A549 (cell line): ENCODE data around the gene PRR5L. TPM values are rescaled to one million over a fixed set of nuclear protein-coding genes. Genes with fewer than 3 reads are reported as not detected.

Experiments used
- ATAC-seq, 2 experiments: fragments of 200-7000 bp in 1 of 2; fragments of >200 bp in 1 of 2; cut with Nextera tagmentation in 1 of 2; cut with Tn5 transposase in 1 of 2; 3 replicates each; pipeline versions ENCODE4 v1.8.0 to v1.9.1; 2018 to 2020; ENCODE audit warnings: mild to moderate bottlenecking in 1 of 2, moderate library complexity in 1 of 2
- CTCF ChIA-PET: fragments of 300-600 bp; sonication (Branson Sonifier 250); formaldehyde crosslinking; extraction: SDS; loops from one replicate; lab custom pipeline; 2021; ENCODE audit warnings: antibody characterized with exemption, inconsistent platforms; lab: Yijun Ruan, JAX
- POLR2A ChIA-PET: fragments of 350-600 bp; formaldehyde crosslinking; extraction: SDS; loops from one replicate; lab custom pipeline; 2021; ENCODE audit warnings: antibody characterized with exemption, inconsistent platforms; lab: Yijun Ruan, JAX
- DNase-seq, 2 experiments: peaks; one replicate each; pipeline versions ENCODE4 v3.0.0 to v3.0.0-alpha.2; 2011 to 2016; ENCODE audit warnings: low read depth in 1 of 2, low spot score in 1 of 2
- FAIRE-seq: peaks from 2 replicates; lab custom pipeline; 2011; peaks lifted over from hg19 to GRCh38; lab: Jason Lieb, UNC
- H3K27ac ChIP-seq, 2 experiments: fragments of >200 bp; sonication (Bioruptor Twin); formaldehyde crosslinking; 3 replicates each; pipeline ENCODE4 v1.5.1; 2016 to 2017
- H3K4me1 ChIP-seq: fragments of >200 bp; sonication (Bioruptor Twin); formaldehyde crosslinking; 3 replicates; pipeline ENCODE4 v1.6.1; 2016
- H3K4me2 ChIP-seq: fragments of >200 bp; sonication (Bioruptor Twin); formaldehyde crosslinking; 3 replicates; pipeline ENCODE4 v1.6.1; 2016
- H3K4me3 ChIP-seq: fragments of >200 bp; sonication (Bioruptor Twin); formaldehyde crosslinking; 3 replicates; pipeline ENCODE4 v1.5.1; 2016
- H3K9me3 ChIP-seq: fragments of >200 bp; sonication (Bioruptor Twin); formaldehyde crosslinking; 3 replicates; pipeline ENCODE4 v1.6.1; 2016
- BHLHE40 ChIP-seq: IDR thresholded peaks from 2 replicates; pipeline ENCODE4 v1.6.1; 2012; ENCODE audit warnings: low read depth, low read length, inconsistent platforms
- CHD2 ChIP-seq: fragments of 150-350 bp; IDR thresholded peaks from 2 replicates; pipeline ENCODE4 v1.6.1; 2014; ENCODE audit warnings: low read length; ENCODE audit not compliant: partially characterized antibody
- CHD4 ChIP-seq: fragments of 200-600 bp; sonication (generic); IDR thresholded peaks from 2 replicates; pipeline ENCODE4 v1.6.1; 2016; ENCODE audit warnings: antibody characterized with exemption, mild to moderate bottlenecking, borderline replicate concordance
- EHMT2 ChIP-seq: fragments of 200-600 bp; sonication (generic); IDR thresholded peaks from 2 replicates; pipeline ENCODE4 v1.6.1; 2016; ENCODE audit warnings: antibody characterized with exemption, low read depth, mild to moderate bottlenecking, moderate library complexity
- GATA3 ChIP-seq: IDR thresholded peaks from 2 replicates; pipeline ENCODE4 v1.6.1; 2012; ENCODE audit warnings: borderline replicate concordance
- HEYL ChIP-seq: fragments of 250-450 bp; sonication (Bioruptor Pico); IDR thresholded peaks from 2 replicates; pipeline ENCODE4 v1.8.0; 2021; ENCODE audit warnings: mild to moderate bottlenecking, moderate library complexity
- HOXA7 ChIP-seq: fragments of 250-450 bp; sonication (Bioruptor Pico); IDR thresholded peaks from 2 replicates; pipeline ENCODE4 v1.5.0; 2020; ENCODE audit warnings: mild to moderate bottlenecking, moderate library complexity
- HOXB13 ChIP-seq: fragments of 250-450 bp; sonication (Bioruptor Pico); IDR thresholded peaks from 2 replicates; pipeline ENCODE4 v1.5.0; 2020; ENCODE audit warnings: low read depth, mild to moderate bottlenecking, moderate library complexity
- KDM5A ChIP-seq: fragments of 200-600 bp; sonication (generic); IDR thresholded peaks from 2 replicates; pipeline ENCODE4 v1.6.1; 2016; ENCODE audit warnings: antibody characterized with exemption, mild to moderate bottlenecking
- NPAS2 ChIP-seq: fragments of 250-450 bp; sonication (Bioruptor Pico); IDR thresholded peaks from 2 replicates; pipeline ENCODE4 v1.8.0; 2022; ENCODE audit warnings: mild to moderate bottlenecking, moderate library complexity, borderline replicate concordance
- POLR2A ChIP-seq: IDR thresholded peaks from 2 replicates; pipeline ENCODE4 v1.6.1; 2012; ENCODE audit warnings: mild to moderate bottlenecking, low read length
- POLR2AphosphoS2 ChIP-seq: conservative IDR thresholded peaks from 2 replicates; pipeline ENCODE4 v1.6.1; 2012; ENCODE audit warnings: low read length, improper control_type of control experiment, inconsistent platforms
- SREBF2 ChIP-seq: fragments of 450-650 bp; IDR thresholded peaks from 2 replicates; pipeline ENCODE4 v1.6.1; 2014; ENCODE audit warnings: mild to moderate bottlenecking, moderate library complexity
- TP53 ChIP-seq: fragments of 250-450 bp; sonication (Bioruptor Pico); IDR thresholded peaks from 2 replicates; pipeline ENCODE4 v1.5.0; 2021; ENCODE audit warnings: mild to moderate bottlenecking, moderate library complexity
- ZC3H11A ChIP-seq: fragments of 450-650 bp; IDR thresholded peaks from 2 replicates; pipeline ENCODE4 v1.6.1; 2014; ENCODE audit warnings: antibody characterized with exemption, mild to moderate bottlenecking
- WGBS: methylation state at CpG from one replicate; pipeline ENCODE4 v1.1.6; 2017; ENCODE audit errors: missing lambda C conversion rate; 5-methylcytosine and 5-hydroxymethylcytosine counted together
- polyA plus RNA-seq, 4 experiments: library from polyadenylated mRNA; depleted of rRNA in 3 of 4; stranded (reverse); fragments of >200 nt; fragmentation: RNase III in 1 of 4; extraction: RNeasy Plus Mini Kit Qiagen cat#74134 plus additional on column Dnase treatment in 1 of 4; gene quantifications; 2 replicates in 3 of 4; 3 replicates in 1 of 4; pipeline ENCODE4 v1.2.3, GENCODE V29; 2011 to 2017
- TF ChIP-seq, protein P1 (sequence below): fragments of 200-600 bp; sonication (generic); IDR thresholded peaks from 2 replicates; pipeline ENCODE4 v1.6.1; 2016; ENCODE audit warnings: antibody characterized with exemption, mild to moderate bottlenecking, moderate library complexity
- TF ChIP-seq, protein P2 (sequence below): fragments of >200 bp; sonication (Bioruptor Twin); formaldehyde crosslinking; IDR thresholded peaks from 2 replicates; pipeline ENCODE4 v1.6.1; 2016

Gene PRR5L
- polyA plus RNA-seq, 2 of the 4 experiments (the other 2 are of a cell fraction), result 6.9 to 12.1 TPM

DNA sequence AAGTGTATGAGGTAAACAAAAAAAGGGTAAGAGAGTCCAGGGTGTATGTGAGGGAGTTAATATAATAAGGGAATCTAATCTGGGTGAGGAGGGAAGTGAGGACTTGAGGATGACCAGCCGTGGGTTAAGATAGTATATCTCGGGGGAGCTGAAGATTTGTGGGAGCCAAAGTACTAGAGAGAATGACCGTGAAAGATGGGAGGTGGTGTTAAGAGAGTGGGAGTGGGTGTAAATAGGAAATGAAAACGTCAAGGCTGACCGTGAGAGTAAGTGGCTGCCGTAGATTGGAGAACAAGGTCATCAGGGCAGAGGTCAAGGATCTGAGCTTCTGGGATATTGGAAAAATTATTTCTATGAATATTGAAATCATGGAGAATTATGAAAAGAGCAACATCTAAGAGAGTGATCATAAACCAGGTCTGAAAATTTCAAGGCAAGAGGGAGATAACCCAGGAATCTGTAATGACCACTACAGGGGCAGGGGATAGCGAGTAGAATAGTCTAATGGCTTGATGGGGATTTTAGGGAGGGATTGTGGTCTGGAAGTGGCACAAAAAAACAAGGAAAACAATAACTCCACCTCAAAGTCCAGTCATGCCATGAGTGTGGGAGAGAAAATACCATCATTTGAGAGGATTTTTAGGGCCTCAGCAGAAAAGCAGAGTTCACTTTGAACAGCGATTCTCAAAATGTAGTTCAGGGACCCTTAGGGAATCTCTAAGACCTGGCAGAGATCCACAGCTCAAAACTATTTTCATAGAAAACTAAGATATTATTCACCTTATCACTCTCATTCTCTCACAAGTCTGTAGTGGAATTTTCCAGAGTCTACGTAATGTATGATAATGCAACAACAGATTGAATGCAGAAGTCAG lies 72.0 kb downstream of the PRR5L start:
- POLR2A ChIA-PET, result no interaction called here
- TF ChIP-seq HOXB13 (CRISPR knock-in tag) (no peak), GATA3 (no peak), HEYL (no peak), CHD2 (no peak), POLR2A (no peak), BHLHE40 (no peak)
- TF ChIP-seq, protein P1, sequence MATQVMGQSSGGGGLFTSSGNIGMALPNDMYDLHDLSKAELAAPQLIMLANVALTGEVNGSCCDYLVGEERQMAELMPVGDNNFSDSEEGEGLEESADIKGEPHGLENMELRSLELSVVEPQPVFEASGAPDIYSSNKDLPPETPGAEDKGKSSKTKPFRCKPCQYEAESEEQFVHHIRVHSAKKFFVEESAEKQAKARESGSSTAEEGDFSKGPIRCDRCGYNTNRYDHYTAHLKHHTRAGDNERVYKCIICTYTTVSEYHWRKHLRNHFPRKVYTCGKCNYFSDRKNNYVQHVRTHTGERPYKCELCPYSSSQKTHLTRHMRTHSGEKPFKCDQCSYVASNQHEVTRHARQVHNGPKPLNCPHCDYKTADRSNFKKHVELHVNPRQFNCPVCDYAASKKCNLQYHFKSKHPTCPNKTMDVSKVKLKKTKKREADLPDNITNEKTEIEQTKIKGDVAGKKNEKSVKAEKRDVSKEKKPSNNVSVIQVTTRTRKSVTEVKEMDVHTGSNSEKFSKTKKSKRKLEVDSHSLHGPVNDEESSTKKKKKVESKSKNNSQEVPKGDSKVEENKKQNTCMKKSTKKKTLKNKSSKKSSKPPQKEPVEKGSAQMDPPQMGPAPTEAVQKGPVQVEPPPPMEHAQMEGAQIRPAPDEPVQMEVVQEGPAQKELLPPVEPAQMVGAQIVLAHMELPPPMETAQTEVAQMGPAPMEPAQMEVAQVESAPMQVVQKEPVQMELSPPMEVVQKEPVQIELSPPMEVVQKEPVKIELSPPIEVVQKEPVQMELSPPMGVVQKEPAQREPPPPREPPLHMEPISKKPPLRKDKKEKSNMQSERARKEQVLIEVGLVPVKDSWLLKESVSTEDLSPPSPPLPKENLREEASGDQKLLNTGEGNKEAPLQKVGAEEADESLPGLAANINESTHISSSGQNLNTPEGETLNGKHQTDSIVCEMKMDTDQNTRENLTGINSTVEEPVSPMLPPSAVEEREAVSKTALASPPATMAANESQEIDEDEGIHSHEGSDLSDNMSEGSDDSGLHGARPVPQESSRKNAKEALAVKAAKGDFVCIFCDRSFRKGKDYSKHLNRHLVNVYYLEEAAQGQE, result no peak
- TF ChIP-seq, all 56 proteins: peak for 0
- CTCF ChIA-PET, result interaction anchor here (2.4 kb wide), 1 partner anchor 10 kb away, joined by 10 read pairs; no protein-coding TSS in a partner anchor

DNA sequence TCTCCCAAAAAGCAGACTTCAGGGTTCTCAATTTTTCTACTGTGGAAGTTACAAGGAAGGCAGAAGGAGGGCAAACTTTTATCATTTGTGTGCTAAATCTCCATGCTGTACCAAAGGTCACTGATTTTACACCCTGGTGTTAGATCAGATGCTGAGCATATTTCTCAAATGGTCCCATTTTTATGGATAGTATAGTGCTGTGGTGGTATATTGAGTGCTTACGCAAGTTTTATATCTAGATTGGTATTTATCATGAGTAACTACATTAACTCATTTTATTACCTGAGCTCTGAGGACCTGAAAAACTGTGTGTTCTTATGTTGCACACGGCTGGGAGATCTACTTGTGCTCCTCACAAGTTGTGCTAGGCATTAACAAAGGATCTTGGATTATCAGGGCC lies 75.1 kb downstream of the PRR5L start:
- H3K27ac ChIP-seq, result no peak overlapping the region
- CTCF ChIA-PET, result interaction anchor here (0.5 to 1.2 kb wide), 2 partner anchors 30 to 83 kb away, joined by 3 to 4 read pairs; no protein-coding TSS in a partner anchor
- FAIRE-seq (no peak), ATAC-seq (no peak), DNase-seq (no peak)
- POLR2A ChIA-PET, result no interaction called here
- H3K4me1 ChIP-seq, result peaks cover 18% of the 10 kb centered on the region
- H3K9me3 ChIP-seq, result no peaks in the 10 kb centered on the region
- H3K4me3 ChIP-seq, result no peak overlapping the region
- TF ChIP-seq TP53, result no peak
- no peak for TF ChIP-seq HOXA7 (CRISPR knock-in tag)
- TF ChIP-seq EHMT2, result no peak
- TF ChIP-seq ZC3H11A, result no peak
- TF ChIP-seq NPAS2 (CRISPR knock-in tag), result no peak
- no peak for TF ChIP-seq CHD4
- TF ChIP-seq POLR2AphosphoS2, result no peak
- TF ChIP-seq, protein P1, result no peak
- TF ChIP-seq KDM5A, result no peak
- TF ChIP-seq, protein P2, sequence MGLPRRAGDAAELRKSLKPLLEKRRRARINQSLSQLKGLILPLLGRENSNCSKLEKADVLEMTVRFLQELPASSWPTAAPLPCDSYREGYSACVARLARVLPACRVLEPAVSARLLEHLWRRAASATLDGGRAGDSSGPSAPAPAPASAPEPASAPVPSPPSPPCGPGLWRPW, result no peak
- TF ChIP-seq SREBF2, result no peak
- WGBS, result 83% methylated on average over 2 of the region's 2 CpGs
- no peak overlapping the region for H3K4me2 ChIP-seq

More for the DNA sequence above, 72.0 kb downstream of the PRR5L start:
- 66% methylated on average over 9 of the region's 9 CpGs for WGBS
- Histone ChIP-seq H3K4me1 (peaks cover 18% of the 10 kb centered on the region), H3K4me3 (no peak overlapping the region), H3K9me3 (no peaks in the 10 kb centered on the region), H3K4me2 (no peak overlapping the region), H3K27ac (no peak overlapping the region)
- FAIRE-seq, result no peak
- no peak for DNase-seq
- no peak for ATAC-seq
